Caco-2 (cell line): ENCODE results near the gene LY9. TPM values are rescaled to one million over a fixed set of nuclear protein-coding genes. Genes with fewer than 3 reads are reported as not detected.

Experiments used
- BruUV-seq: library from RNA; stranded (reverse); fragments of 400-500 nt; replicated peaks from 2 replicates; lab custom pipeline; 2021; lab: Mats Ljungman, UMichigan
- CTCF ChIA-PET: fragments of 300-600 bp; sonication (Branson Sonifier 250); formaldehyde crosslinking; loops from one replicate; lab custom pipeline; 2022; ENCODE audit warnings: antibody characterized with exemption; lab: Charles Lee
- POLR2A ChIA-PET: fragments of 300-600 bp; sonication (Branson Sonifier 250); formaldehyde crosslinking; loops from one replicate; lab custom pipeline; 2022; ENCODE audit warnings: antibody characterized with exemption; lab: Charles Lee
- DNase-seq, 2 experiments: peaks; one replicate each; pipeline versions ENCODE4 v3.0.0 to v3.0.0-alpha.2; 2020 to 2022
- H3K27me3 ChIP-seq: replicated peaks from 2 replicates; pipeline ENCODE4 v1.6.0; 2011; ENCODE audit warnings: low read length; ENCODE audit not compliant: control insufficient read depth, insufficient read depth
- H3K36me3 ChIP-seq: 2 replicates; pipeline ENCODE4 v1.5.1; 2011; ENCODE audit warnings: low read length; ENCODE audit not compliant: control insufficient read depth, insufficient read depth
- H3K4me1 ChIP-seq: fragments of 250-450 bp; sonication (Bioruptor Pico); 2 replicates; pipeline ENCODE4 v1.5.1; 2020; ENCODE audit warnings: mild to moderate bottlenecking
- H3K4me3 ChIP-seq: 2 replicates; pipeline ENCODE4 v1.5.1; 2011; ENCODE audit warnings: low read depth, mild to moderate bottlenecking, control low read depth, low read length
- H3K9me3 ChIP-seq: fragments of 250-450 bp; sonication (Bioruptor Pico); 2 replicates; pipeline ENCODE4 v1.5.1; 2020; ENCODE audit warnings: mild to moderate bottlenecking, moderate library complexity
- H3K27ac Mint-ChIP-seq: one replicate; pipeline ENCODE4 v1.8.0; 2022; ENCODE audit warnings: mixed read lengths; ENCODE audit not compliant: unreplicated experiment
- H3K27me3 Mint-ChIP-seq: one replicate; pipeline ENCODE4 v1.8.0; 2022; ENCODE audit warnings: mixed read lengths; ENCODE audit not compliant: insufficient read depth, unreplicated experiment
- H3K36me3 Mint-ChIP-seq: one replicate; pipeline ENCODE4 v1.8.0; 2022; ENCODE audit warnings: mild to moderate bottlenecking, mixed read lengths; ENCODE audit not compliant: insufficient read depth, unreplicated experiment
- H3K4me1 Mint-ChIP-seq: one replicate; pipeline ENCODE4 v1.8.0; 2022; ENCODE audit warnings: low read depth, mixed read lengths; ENCODE audit not compliant: unreplicated experiment
- H3K4me3 Mint-ChIP-seq: one replicate; pipeline ENCODE4 v1.8.0; 2022; ENCODE audit warnings: mild to moderate bottlenecking, moderate library complexity, mixed read lengths; ENCODE audit not compliant: unreplicated experiment
- H3K9me3 Mint-ChIP-seq: one replicate; pipeline ENCODE4 v1.8.0; 2022; ENCODE audit warnings: mixed read lengths; ENCODE audit not compliant: unreplicated experiment
- intact Hi-C: fragments of 100-400 bp; cut with micrococcal nuclease; formaldehyde crosslinking; loops from one replicate; pipeline ENCODE4 v1.10.0; 2022; ENCODE audit not compliant: unreplicated experiment
- total RNA-seq: library from RNA; stranded (reverse); gene quantifications from 2 replicates; pipeline ENCODE4 v1.2.3, GENCODE V29; 2022
- TF ChIP-seq, protein P1 (sequence below), 2 experiments: fragments of 200-600 bp in 1 of 2; IDR thresholded peaks; 1 replicate in 1 of 2; 2 replicates in 1 of 2; pipeline versions ENCODE4 v1.5.1 to v1.8.0; 2011 to 2022; ENCODE audit warnings: antibody characterized with exemption in 1 of 2, control low read depth in 1 of 2, inconsistent platforms in 1 of 2, low read depth in 1 of 2, low read length in 1 of 2, mild to moderate bottlenecking in 1 of 2, moderate library complexity in 1 of 2; ENCODE audit not compliant: insufficient read depth in 1 of 2, severe bottlenecking in 1 of 2, unreplicated experiment in 1 of 2

LY9 gene
- total RNA-seq, 1 experiment from 2014 or later = not detected

- H3K4me3 Mint-ChIP-seq = no peak overlapping the region
- no peaks in the 10 kb centered on the region for H3K4me1 ChIP-seq
- CTCF ChIA-PET = interaction anchor here (0.6 kb wide), 1 partner anchor 175 kb away, joined by 5 read pairs; no protein-coding TSS in a partner anchor
- H3K27me3 ChIP-seq = no peaks in the 10 kb centered on the region
- intact Hi-C loops = no loop called here
- H3K27ac Mint-ChIP-seq = no peak overlapping the region
- no peaks in the 10 kb centered on the region for H3K36me3 Mint-ChIP-seq
- peaks cover 4% of the 10 kb centered on the region; the same call in 1 of the 2 replicates for H3K9me3 ChIP-seq
- POLR2A ChIA-PET = no interaction called here
- H3K4me1 Mint-ChIP-seq = no peaks in the 10 kb centered on the region
- no peaks in the 10 kb centered on the region for H3K27me3 Mint-ChIP-seq
- no peaks in the 10 kb centered on the region for H3K36me3 ChIP-seq
- H3K9me3 Mint-ChIP-seq = peaks cover 10% of the 10 kb centered on the region
- TF ChIP-seq, protein P1, sequence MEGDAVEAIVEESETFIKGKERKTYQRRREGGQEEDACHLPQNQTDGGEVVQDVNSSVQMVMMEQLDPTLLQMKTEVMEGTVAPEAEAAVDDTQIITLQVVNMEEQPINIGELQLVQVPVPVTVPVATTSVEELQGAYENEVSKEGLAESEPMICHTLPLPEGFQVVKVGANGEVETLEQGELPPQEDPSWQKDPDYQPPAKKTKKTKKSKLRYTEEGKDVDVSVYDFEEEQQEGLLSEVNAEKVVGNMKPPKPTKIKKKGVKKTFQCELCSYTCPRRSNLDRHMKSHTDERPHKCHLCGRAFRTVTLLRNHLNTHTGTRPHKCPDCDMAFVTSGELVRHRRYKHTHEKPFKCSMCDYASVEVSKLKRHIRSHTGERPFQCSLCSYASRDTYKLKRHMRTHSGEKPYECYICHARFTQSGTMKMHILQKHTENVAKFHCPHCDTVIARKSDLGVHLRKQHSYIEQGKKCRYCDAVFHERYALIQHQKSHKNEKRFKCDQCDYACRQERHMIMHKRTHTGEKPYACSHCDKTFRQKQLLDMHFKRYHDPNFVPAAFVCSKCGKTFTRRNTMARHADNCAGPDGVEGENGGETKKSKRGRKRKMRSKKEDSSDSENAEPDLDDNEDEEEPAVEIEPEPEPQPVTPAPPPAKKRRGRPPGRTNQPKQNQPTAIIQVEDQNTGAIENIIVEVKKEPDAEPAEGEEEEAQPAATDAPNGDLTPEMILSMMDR (IDR thresholded peaks at IDR 0.05; ENCODE audit: insufficient read depth in 1 of 2, low read depth in 1 of 2, low read length in 1 of 2, severe bottlenecking in 1 of 2, unreplicated experiment in 1 of 2) = no peak
- no peak overlapping the region for H3K4me3 ChIP-seq
- DNase-seq = no peak
- BruUV-seq = no TSS peak
These were observed 48.7 kb downstream of the LY9 start for GRCh38 chr1:160844447-160845232.

- Histone ChIP-seq H3K4me1 (0 out of 2 replicates have a peak, but pooled peaks cover 3% of the 10 kb centered on the region), H3K9me3 (peaks cover 4% of the 10 kb centered on the region; the same call in 1 of the 2 replicates), H3K4me3 (no peak overlapping the region), H3K36me3 (no peaks in the 10 kb centered on the region), H3K27me3 (no peaks in the 10 kb centered on the region)
- Mint-ChIP-seq H3K4me3 (no peak overlapping the region), H3K4me1 (no peaks in the 10 kb centered on the region), H3K27ac (no peak overlapping the region), H3K9me3 (peaks cover 10% of the 10 kb centered on the region), H3K36me3 (no peaks in the 10 kb centered on the region), H3K27me3 (no peaks in the 10 kb centered on the region)
- no TSS peak for BruUV-seq
- DNase-seq = no peak
- TF ChIP-seq, protein P1 (IDR thresholded peaks at IDR 0.05; ENCODE audit: insufficient read depth in 1 of 2, low read depth in 1 of 2, low read length in 1 of 2, severe bottlenecking in 1 of 2, unreplicated experiment in 1 of 2) = no peak
- intact Hi-C loops = no loop called here
- CTCF ChIA-PET = no interaction called here
- POLR2A ChIA-PET = no interaction called here
These were observed 50.3 kb downstream of the LY9 start for GRCh38 chr1:160846281-160846680.

GRCh38 chr1:160850541-160850940, 54.6 kb downstream of the LY9 start:
- no peak overlapping the region for H3K4me3 Mint-ChIP-seq
- BruUV-seq = no TSS peak
- no peaks in the 10 kb centered on the region for H3K9me3 ChIP-seq
- TF ChIP-seq, protein P1 (IDR thresholded peaks at IDR 0.05; ENCODE audit: insufficient read depth in 1 of 2, low read depth in 1 of 2, low read length in 1 of 2, severe bottlenecking in 1 of 2, unreplicated experiment in 1 of 2) = no peak
- ChIA-PET CTCF (interaction anchor here (0.6 to 1.0 kb wide), 2 partner anchors 9 to 16 kb away, joined by 3 read pairs; no protein-coding TSS in a partner anchor), POLR2A (no interaction called here)
- no peak for DNase-seq
- intact Hi-C loops = no loop called here
- H3K27ac Mint-ChIP-seq = no peak overlapping the region
- peaks cover 2% of the 10 kb centered on the region for H3K9me3 Mint-ChIP-seq
- H3K27me3 Mint-ChIP-seq = no peaks in the 10 kb centered on the region
- H3K36me3 Mint-ChIP-seq = no peaks in the 10 kb centered on the region
- H3K4me3 ChIP-seq = no peak overlapping the region
- H3K27me3 ChIP-seq = no peaks in the 10 kb centered on the region
- no peaks in the 10 kb centered on the region for H3K4me1 Mint-ChIP-seq
- H3K36me3 ChIP-seq = no peaks in the 10 kb centered on the region
- 0 out of 2 replicates have a peak, but pooled peaks cover 3% of the 10 kb centered on the region for H3K4me1 ChIP-seq
